ENCODE results near the gene MAP2K3.
"Not testable (repeated sequence)": the region's sequence is repeated elsewhere in the genome, so short reads cannot be mapped to it uniquely, and the experiment has no call there.

Gene MAP2K3

GRCh38 chr17:21318856-21319255, 34.3 kb downstream of the MAP2K3 start:
- peak in 4 of 10 donors; percentile 14 to 48 (median 34) for DNase-seq
- intact Hi-C loops (cut with DNase I) = loop anchor here (5.0 to 10.0 kb wide), 2 partner anchors 46 to 193 kb away; no protein-coding TSS in a partner anchor

- DNase-seq = peak in 1 of 10 donors; percentile 67
- intact Hi-C loops (cut with DNase I) = loop anchor here (5.0 to 10.0 kb wide), 2 partner anchors 46 to 193 kb away; no protein-coding TSS in a partner anchor
These were observed 34.7 kb downstream of the MAP2K3 start for GRCh38 chr17:21319256-21319655.

GRCh38 chr17:21319686-21320375, 35.3 kb downstream of the MAP2K3 start:
- intact Hi-C loops (cut with DNase I) = loop anchor here (5.0 to 10.0 kb wide), 2 partner anchors 45 to 192 kb away; no protein-coding TSS in a partner anchor
- peak in 6 of 10 donors; percentile 13 to 90 (median 73) for DNase-seq

GRCh38 chr17:21320430-21320829, 35.9 kb downstream of the MAP2K3 start:
- intact Hi-C loops (cut with DNase I) = not testable (repeated sequence)
- DNase-seq = peak in 5 of 10 donors; percentile 5 to 52 (median 34)

- intact Hi-C loops (cut with DNase I) = not testable (repeated sequence)
- peak in 5 of 10 donors; percentile 2 to 56 (median 27) for DNase-seq
These were observed 36.5 kb downstream of the MAP2K3 start for GRCh38 chr17:21321061-21321460.

DNA sequence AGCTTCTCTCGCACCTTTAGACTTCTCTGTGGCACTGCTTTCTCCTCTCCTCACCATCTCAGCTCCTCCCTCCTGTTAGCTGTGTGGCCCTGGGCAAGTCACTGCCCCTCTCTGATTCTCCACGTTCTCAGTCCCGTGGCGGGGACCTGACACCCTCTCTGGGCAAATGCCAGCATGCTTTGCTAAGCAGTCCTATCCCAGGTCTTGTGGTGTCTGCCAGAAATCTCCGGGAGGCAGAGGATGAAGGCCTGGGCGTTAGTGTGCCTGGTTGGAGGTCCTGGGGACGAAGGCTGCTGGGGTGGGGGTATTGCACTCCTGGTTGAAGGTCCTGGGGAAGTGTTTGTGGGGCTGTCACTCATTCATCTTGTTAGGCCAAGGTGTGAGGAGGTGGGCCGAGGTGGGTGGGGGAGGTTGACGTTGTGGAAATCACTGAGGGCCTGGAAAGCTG, 37.3 kb downstream of the MAP2K3 start:
- intact Hi-C loops (cut with DNase I) = not testable (repeated sequence)
- peak in 5 of 10 donors; percentile 7 to 71 (median 30) for DNase-seq

DNA sequence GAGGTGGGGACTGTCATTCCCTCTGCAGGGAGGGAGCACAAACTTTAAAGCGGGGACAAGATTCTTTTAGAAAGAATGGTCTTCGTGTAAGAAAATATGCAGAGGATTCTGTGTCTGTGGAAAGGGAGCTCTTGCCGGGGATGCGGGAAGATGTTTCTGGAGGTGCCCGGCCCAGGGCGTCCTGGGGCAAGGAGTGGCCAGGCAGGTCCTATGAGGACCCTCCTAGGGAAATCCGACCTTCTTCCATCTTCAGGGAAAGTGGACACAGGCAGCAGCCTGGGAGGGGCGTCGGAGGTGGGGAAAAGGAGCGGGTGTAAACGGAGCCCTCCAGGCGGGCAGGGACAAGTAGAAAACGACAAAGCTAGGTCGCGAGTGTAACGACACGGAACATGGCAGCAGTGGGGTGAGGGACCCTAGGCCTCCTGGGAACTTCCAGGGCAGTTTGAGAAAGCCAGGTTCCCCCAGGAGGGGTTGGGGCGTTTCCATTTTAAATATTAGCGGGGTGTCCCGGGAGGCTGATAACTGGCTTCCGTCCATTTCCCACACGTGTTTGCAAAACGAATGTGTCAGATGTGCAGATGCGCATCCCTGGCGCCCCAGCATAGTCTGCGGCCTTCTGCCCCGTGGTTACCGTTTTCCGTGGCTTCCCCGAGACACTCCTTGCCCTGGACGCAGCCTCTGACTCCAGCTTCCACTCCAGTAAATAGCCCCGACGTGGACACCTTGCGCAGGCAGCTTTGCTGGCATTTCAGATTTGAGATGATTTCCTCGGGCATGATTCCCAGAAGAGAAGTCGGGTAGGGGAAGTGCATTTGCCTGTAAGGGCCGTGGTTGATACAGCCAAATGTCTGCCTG, 39.0 kb downstream of the MAP2K3 start:
- DNase-seq = peak in 5 of 10 donors; percentile 9 to 87 (median 67)
- intact Hi-C loops (cut with DNase I) = not testable (repeated sequence)

GRCh38 chr17:21324741-21325140, 40.2 kb downstream of the MAP2K3 start:
- peak in 1 of 10 donors; percentile 8 for DNase-seq
- intact Hi-C loops (cut with DNase I) = not testable (repeated sequence)

DNA sequence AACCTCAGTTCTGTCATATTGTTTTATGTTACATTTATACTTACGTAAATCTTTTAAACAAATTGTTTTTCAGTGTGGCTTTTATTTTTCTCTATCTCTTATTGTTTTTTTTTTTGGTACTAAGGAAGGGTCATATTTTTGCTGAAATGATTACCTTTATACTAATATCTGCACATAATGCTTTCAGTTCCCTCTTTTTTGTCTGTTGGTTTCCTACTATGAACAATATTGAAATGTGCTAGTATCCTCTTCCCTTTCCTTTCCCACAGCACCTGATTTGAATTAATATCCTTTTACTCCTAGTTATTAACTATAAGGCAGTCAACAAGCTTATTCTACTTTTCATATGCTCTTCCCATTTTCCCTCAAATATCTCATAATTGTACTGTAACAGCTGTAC, 43.4 kb downstream of the MAP2K3 start:
- intact Hi-C loops (cut with DNase I); DNase-seq: not testable (repeated sequence)

- intact Hi-C loops (cut with DNase I) = not testable (repeated sequence)
These were observed 44.3 kb downstream of the MAP2K3 start for GRCh38 chr17:21328778-21329177.

GRCh38 chr17:21330436-21331160, 46.1 kb downstream of the MAP2K3 start:
- intact Hi-C loops (cut with DNase I) = no loop called here
- peak in 3 of 10 donors; percentile 16 to 55 (median 43) for DNase-seq

More at GRCh38 chr17:21328778-21329177, 44.3 kb downstream of the MAP2K3 start:
- not testable (repeated sequence) for DNase-seq

DNA sequence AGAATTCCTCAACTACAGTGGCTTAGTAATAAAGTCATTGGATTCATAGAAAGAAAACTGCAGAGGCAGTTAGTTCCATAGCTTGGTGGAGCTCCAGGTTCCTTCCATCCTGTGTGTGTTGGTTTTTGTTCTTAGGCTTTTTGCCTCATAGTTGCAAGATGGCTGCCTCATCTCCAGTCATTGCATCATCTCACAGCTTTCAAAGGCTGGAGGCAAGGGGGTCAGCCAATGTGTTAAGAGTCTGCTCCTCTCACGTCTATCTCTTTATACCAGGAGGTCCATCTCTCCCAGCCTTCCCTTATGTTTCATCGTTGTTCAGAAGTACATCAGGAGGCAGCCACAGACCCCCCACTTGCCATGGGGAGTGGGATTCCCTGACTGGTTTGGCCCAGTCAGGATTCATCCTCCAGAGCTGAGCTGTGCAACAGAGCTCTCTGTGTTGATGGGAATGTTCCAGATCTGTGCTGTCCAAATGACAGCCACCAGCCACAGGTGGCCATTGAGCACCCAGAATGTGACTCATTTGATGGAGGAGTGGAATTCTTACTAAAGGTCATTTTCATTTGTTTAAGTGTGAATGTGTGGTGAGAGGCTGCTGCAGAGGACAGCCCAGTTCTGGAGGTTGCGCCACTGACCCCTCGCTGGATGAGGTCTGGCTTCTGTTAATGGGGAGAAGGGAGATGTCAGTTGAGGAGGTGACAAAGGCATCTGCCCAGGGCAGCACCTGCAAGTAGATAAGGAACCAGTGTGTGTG, 52.2 kb downstream of the MAP2K3 start:
- intact Hi-C loops (cut with DNase I) = not testable (repeated sequence)
- peak in 3 of 10 donors; percentile 4 to 46 (median 21) for DNase-seq

DNA sequence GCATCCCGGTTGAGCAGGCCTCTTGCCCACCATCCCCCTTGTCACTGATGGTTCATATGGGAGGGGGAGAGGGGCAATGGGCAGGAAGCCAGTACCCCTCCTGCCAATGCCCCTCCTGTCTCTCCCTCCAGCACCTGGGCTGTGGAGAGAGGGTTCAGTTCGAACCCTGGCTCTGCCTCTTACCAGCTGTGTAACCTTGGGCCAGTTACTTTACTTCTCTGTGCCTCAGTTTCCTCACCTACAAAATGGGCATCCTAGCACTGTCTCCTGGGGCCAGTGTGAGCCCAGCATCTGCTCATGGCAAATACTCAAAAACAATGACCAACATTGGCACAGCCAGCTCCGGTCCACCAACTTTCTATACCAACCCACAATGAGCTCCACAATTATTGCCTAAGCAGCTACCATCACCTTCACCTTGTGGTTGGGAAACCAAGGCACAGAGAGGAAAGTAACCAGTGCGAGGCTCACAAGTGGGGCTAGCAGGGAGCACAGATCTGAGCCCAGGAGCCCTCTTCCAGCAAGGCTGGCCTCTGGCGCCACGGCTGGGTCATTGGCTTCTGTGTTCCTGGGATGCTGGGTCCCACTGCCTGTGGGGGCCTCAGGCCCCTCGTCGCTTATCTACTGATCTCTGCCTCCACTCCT, 53.6 kb downstream of the MAP2K3 start:
- intact Hi-C loops (cut with DNase I) = not testable (repeated sequence)
- peak in 4 of 10 donors; percentile 11 to 63 (median 32) for DNase-seq

DNA sequence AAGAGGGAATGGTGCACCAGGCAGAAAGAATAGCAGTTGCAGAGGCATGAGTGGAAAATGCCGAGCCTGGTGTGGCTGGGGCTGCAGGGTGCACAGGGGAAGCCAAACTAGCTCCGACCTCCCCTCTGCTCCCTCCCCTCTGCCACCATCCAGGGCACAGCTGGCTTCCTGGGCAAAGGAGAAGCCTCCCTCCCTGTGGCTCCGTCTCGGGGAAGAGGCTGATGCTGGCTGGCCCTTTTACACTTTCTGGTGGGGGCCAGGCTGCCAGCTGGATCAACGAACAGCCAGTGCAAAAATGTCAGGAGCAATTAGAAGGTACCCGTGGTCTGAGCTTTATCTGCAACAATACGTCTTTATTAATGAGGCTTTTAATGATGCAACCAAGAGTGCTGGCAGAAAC, 54.5 kb downstream of the MAP2K3 start:
- DNase-seq = peak in 4 of 10 donors; percentile 12 to 80 (median 68)
- intact Hi-C loops (cut with DNase I) = no loop called here

DNA sequence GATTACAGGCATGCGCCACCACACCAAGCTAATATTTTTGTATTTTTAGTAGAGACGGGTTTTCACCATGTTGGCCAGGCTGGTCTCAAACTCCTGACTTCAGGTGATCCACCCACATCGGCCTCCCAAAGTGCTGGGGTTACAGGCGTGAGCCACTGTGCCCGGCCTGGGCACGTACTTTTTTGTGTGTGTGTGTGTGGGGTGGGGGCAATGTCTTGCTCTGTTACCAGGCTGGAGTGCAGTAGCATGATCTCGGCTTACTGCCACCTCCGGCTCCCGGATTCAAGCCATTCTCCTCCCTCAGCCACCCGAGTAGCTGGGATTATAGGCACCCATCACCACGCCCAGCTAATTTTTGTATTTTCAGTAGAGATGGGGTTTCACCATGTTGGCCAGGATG, 55.1 kb downstream of the MAP2K3 start:
- peak in 2 of 10 donors; percentile 30 to 35 for DNase-seq
- intact Hi-C loops (cut with DNase I) = not testable (repeated sequence)

DNA sequence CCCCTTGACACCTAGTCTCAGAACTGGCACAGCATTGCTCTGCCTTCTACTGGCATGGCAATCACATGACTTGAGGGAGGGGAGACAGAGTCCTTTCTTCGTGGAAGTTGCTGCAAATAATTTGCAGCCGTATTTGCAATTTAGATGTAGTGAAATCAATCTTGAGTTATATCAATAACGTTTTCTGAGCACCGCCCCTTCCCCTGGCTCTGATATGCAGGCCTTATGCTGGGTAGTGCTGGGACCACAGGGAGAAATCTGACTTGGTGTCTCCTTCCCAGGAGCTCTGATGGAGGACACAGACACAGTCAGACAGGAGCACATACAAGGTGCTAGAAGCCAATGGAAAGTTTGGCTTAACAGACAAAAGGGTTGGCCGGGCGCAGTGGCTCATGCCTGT, 55.9 kb downstream of the MAP2K3 start:
- DNase-seq = peak in 1 of 10 donors; percentile 12
- intact Hi-C loops (cut with DNase I) = not testable (repeated sequence)

DNA sequence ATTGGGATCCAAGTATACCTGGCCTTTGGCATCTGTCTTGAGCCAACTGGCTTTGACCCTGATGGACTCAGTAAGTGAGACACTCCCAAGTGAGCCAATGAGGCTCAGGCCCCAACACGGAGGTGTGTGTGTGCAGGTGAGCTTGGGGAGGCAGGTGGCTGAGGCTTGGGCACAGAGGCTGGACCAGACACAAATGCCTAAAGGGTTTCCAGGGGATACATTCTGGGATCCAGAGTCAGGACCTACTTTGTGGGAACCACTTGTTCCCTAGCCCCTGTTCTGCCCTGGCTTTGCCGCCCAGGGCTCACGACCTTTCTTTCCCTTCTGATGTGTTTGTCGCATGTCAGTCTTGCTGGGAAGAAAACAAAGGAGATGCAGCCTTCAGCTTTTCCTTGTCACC, 56.8 kb downstream of the MAP2K3 start:
- peak in 3 of 10 donors; percentile 21 to 35 (median 35) for DNase-seq

DNA sequence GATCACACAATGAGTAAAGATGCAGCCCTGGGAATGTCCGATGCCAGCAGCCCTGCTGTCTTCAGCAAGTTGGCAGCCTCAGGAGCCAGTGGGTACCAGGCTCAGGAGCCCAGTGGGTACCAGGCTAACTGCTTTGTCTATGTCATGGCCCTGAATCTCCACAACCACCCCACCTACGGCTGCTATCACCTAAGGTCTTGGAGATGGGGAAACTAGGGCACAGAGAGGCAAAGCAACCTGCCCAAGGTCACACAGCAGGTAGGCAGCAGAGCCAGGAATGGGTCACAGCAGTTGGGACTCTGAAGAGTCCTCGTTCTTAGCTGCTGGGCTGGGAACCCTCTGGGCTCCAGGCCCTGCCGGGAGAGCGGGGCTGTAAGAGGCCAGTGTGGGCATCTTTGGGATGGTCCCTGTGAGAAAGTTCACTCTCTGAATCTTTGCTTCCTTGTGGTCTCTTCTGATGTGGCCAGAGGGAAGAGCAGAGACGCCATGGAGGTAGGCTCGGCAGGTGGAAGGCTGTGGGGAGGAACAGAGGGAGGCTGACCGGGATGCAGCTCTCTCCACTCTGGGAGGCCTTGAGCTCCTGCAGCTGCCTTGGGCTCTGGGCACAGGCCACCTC, 57.5 kb downstream of the MAP2K3 start:
- intact Hi-C loops (cut with DNase I) = not testable (repeated sequence)
- peak in 3 of 10 donors; percentile 26 to 46 (median 46) for DNase-seq

More for the DNA sequence above, 56.8 kb downstream of the MAP2K3 start:
- intact Hi-C loops (cut with DNase I) = not testable (repeated sequence)

Data from posterior cingulate gyrus (tissue), 11 donors.